A549 (cell line): ENCODE measurements around the gene GNAO1.

Experiments
- CEBPB ChIP-seq, 2 experiments: fragments of >200 bp in 1 of 2; sonication (Bioruptor Twin) in 1 of 2; formaldehyde crosslinking in 1 of 2; IDR thresholded peaks; 2 replicates each; pipeline ENCODE4 v1.6.1; 2012 to 2016
- CTCF ChIP-seq: fragments of >200 bp; sonication (Bioruptor Twin); formaldehyde crosslinking; IDR thresholded peaks from 3 replicates; pipeline ENCODE4 v1.5.1; 2016
- EP300 ChIP-seq, 2 experiments: fragments of >200 bp; sonication (Bioruptor Twin); formaldehyde crosslinking; IDR thresholded peaks; 2 replicates in 1 of 2; 3 replicates in 1 of 2; pipeline ENCODE4 v1.6.1; 2016 to 2017
- HDAC2 ChIP-seq: fragments of 200-600 bp; sonication (generic); IDR thresholded peaks from 2 replicates; pipeline ENCODE4 v1.6.1; 2016
- HOXA7 ChIP-seq: fragments of 250-450 bp; sonication (Bioruptor Pico); IDR thresholded peaks from 2 replicates; pipeline ENCODE4 v1.5.0; 2020; ENCODE audit warnings: mild to moderate bottlenecking, moderate library complexity
- NR3C1 ChIP-seq: fragments of >200 bp; sonication (Bioruptor Twin); formaldehyde crosslinking; IDR thresholded peaks from 3 replicates; pipeline ENCODE4 v1.6.1; 2017
- POLR2A ChIP-seq: IDR thresholded peaks from 2 replicates; pipeline ENCODE4 v1.6.1; 2012; ENCODE audit warnings: mild to moderate bottlenecking, low read length
- REST ChIP-seq: fragments of 200-600 bp; sonication (generic); IDR thresholded peaks from 2 replicates; pipeline ENCODE4 v1.6.1; 2016; ENCODE audit warnings: antibody characterized with exemption, mild to moderate bottlenecking, moderate library complexity

DNA sequence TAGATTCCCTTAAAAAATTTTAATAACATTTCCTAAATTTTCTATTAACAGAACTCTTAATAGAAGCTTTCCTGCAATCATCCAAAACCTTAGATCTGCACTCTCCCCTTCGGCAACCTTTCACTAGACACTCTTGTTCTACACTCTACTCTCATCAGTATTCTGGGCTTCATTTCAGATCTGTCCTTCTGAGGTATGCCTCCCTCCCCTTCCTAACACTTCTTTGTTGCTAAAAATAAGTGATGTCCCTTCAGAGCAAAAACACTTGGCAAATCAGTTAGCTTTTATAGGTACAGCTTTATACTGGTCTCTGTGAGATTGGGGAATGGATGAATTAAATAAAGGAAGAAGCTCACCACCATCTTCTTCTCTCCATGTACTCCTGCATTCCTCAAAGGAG is 28.2 kb upstream of the GNAO1 start:
- no peak for TF ChIP-seq NR3C1
- TF ChIP-seq CEBPB (IDR thresholded peaks at IDR 0.05): no peak
- no peak for TF ChIP-seq HDAC2
- no peak for TF ChIP-seq POLR2A
- no peak for TF ChIP-seq REST
- TF ChIP-seq CTCF: no peak
- no peak for TF ChIP-seq EP300 (IDR thresholded peaks at IDR 0.05)
- no peak for TF ChIP-seq HOXA7
